Jurkat, Clone E6-1 (cell line): Measurements from ENCODE around the gene SLC25A12.
"Not testable (repeated sequence)": the region's sequence is repeated elsewhere in the genome, so short reads cannot be mapped to it uniquely, and the experiment has no call there.

Source experiments
- DNase-seq: peaks from one replicate; pipeline ENCODE4 v3.0.0-alpha.2; 2011; ENCODE audit warnings: low read depth, low spot score
- H3K4me3 ChIP-seq: 2 replicates; pipeline ENCODE4 v1.5.1; 2011; ENCODE audit warnings: mild to moderate bottlenecking, low read length, control low read depth, moderate library complexity

SLC25A12 gene

GRCh38 chr2:171798156-171798820 lies 95.8 kb downstream of the SLC25A12 start:
- no peak overlapping the region for H3K4me3 ChIP-seq
- no peak for DNase-seq

GRCh38 chr2:171794918-171795317 lies 99.1 kb downstream of the SLC25A12 start:
- DNase-seq: no peak
- H3K4me3 ChIP-seq: no peak overlapping the region

DNA sequence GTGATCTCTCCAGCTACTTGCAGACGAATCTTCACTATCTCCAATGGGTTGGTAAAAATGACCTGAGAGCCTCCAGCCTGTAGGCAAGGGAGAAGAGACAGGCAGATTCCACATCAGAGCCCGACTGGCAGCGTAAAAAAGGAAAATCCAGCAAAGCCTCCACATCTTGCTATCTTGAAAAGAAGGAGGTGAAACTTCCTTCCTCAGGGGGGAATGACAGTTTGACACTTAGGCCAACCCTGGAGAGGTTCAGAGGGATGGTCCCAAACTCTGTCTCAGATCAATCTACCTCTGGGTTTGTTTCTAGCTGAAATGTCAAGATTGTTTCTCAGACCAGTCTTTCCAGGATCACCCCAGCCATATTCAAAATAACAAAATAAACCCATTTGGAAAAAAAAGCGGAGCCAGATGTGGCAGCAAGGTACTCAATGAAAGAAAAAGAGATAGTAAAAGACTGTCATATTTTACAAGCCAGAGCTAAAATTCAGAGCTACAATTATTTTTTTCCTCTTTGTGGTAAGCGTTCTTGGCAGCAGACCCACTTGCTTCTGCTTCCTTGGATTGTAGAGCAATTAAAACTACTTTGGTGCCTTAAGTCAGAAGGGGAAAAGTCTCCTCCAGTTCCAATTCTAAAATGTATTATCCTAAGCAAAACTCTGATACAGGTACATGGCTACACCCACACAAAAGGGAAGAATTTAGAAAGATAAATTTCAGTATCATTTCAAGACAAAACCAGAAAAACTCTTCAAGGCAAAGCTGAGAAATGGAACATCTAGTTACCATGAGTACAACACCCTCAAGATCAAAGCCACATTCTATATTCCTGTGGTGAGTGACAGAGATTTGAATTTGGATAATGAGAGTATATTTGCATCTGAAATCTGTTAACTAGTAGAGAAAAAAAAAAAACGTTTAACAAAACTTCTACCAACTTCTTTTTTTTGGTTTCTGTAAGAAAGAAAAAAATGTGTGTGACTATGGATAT lies 100.1 kb downstream of the SLC25A12 start:
- peak; percentile 28 for DNase-seq
- H3K4me3 ChIP-seq: no peak overlapping the region

DNA sequence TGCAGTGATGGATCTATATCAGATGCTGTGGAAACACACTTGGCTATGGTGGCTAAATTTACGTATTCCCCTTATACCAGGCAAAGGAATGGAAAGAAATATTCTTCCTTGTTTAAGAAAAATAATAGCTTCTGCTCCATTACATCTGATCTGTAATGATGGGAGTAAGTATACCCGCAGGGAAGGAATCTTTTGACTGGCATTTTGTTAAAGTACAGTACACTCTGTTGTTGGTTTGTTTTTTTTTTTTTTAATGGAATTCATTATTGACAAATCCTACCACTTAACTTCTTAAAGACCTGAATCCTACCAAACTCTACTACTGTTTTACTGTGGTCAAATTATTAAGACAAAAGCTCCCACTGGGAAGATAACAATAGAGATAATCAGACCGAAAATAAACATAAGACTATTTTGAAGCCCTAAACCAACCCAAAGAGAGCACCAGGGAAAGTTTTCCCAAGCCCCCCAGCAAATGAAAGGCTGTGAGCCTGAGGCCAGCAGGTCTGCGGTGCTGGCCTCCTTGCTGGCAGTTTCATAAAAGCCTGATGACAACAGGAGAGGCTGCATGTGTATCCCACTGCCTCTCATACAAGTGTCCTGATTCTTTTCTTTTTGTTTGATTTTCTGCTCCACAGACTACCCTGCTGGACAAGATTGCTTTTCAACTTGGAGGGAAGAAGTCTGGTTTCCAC lies 101.0 kb downstream of the SLC25A12 start:
- DNase-seq: no peak
- H3K4me3 ChIP-seq: no peak overlapping the region

GRCh38 chr2:171792157-171792556 lies 101.9 kb downstream of the SLC25A12 start:
- H3K4me3 ChIP-seq: no peak overlapping the region
- DNase-seq: no peak

DNA sequence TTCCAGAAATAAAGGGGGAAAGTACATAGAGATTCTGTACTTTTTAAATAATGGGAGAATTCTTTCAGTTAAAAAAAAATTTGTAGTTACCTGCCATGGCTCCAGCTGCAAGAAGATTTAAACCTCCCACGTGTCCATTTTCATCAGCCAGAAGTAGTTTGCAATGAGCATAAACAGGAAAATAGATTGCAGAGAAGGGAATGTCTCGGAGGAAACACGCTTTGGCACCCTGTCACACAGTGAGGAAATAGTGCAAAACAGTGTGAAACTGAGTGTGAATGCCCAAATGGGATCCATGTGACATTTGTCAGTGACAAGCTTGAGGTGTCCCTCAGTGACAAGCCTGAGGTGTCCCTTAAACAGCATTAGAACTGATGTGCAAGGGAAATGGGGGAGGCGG lies 102.7 kb downstream of the SLC25A12 start:
- no peak overlapping the region for H3K4me3 ChIP-seq
- DNase-seq: no peak

GRCh38 chr2:171789956-171790355 lies 104.1 kb downstream of the SLC25A12 start:
- no peak overlapping the region for H3K4me3 ChIP-seq
- DNase-seq: no peak

DNA sequence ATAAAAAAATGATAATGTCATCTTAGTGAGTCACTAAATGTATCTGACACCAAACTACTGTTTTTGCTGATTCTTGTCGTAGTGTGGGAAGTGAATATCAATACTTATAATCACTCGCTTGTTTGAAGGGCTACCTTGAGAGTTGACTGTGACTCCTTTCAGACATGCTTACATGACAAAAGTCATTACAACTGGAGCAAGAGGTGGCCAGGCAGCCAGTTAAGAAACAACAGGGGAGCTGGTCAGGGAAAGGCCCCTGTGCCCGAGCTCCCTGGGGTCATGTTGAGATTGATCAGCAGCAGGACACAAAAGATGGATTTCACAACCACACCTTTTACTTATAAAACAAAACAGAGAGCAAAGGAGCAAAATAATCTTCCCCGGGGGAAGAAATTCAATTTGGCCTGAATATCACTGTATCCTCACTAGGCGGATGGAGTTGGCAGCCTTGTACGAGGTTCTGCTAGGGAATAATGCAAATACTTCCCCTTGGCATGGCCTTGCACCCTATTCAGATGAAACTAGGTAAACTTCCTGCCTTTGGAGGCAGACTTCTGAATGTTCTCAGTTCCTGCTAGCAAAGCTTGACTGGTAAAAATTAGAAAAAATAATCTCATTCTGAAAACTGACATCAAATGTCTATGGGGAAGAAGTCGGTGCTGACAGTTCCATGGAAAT lies 105.6 kb downstream of the SLC25A12 start:
- no peak for DNase-seq
- H3K4me3 ChIP-seq: no peak overlapping the region

DNA sequence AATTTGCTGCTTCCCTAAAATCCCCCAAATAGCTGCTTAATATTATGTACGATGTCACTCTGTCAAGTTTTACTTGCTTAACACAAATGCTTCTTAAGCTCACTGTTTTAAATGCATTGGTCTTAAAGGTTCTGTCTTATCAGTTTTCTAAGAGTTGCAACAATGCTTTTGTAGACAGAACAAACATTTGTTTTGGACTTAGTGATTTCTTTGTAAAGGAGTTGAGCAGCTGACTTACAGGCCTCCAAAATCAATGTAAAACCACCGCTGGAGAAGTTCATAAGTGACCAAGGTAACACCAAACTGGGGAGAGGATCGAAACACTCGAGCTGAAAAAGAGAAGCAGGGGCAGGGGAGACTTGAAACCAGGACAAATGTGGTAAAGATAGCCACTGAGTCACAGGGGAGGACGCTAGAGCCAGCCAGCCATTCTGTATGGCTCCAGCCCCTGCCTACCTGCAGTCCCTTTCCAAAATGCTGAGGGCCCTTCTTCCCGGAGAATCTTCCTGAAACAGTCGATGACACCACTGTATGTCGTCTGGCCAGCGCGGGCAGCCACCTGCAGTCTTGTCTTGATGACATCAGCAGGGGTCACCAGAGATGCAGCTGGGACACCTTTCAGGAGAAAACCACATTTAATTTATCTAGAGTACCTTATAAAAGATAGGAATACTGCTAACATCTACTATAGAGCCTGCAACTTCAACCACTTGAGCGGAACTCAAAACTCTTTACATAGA lies 106.5 kb downstream of the SLC25A12 start:
- no peak overlapping the region for H3K4me3 ChIP-seq
- no peak for DNase-seq

- no peak overlapping the region for H3K4me3 ChIP-seq
- DNase-seq: no peak
These were observed 108.6 kb downstream of the SLC25A12 start for GRCh38 chr2:171785450-171785849.

GRCh38 chr2:171778515-171778914 lies 115.5 kb downstream of the SLC25A12 start:
- no peak overlapping the region for H3K4me3 ChIP-seq
- no peak for DNase-seq

DNA sequence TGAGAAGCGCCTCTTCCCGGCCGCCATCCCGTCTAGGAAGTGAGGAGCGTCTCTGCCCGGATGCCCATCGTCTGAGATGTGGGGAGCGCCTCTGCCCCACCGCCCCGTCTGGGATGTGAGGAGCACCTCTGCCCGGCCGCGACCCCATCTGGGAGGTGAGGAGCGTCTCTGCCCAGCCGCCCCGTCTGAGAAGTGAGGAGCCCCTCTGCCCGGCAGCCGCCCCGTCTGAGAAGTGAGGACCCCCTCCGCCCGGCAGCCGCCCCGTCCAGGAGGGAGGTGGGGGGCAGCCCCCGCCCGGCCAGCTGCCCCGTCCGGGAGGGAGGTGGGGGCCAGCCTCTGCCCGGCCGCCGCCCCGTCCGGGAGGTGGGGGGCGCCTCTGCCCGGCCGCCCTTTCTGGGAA lies 119.5 kb downstream of the SLC25A12 start:
- not testable (repeated sequence) for DNase-seq, H3K4me3 ChIP-seq

DNA sequence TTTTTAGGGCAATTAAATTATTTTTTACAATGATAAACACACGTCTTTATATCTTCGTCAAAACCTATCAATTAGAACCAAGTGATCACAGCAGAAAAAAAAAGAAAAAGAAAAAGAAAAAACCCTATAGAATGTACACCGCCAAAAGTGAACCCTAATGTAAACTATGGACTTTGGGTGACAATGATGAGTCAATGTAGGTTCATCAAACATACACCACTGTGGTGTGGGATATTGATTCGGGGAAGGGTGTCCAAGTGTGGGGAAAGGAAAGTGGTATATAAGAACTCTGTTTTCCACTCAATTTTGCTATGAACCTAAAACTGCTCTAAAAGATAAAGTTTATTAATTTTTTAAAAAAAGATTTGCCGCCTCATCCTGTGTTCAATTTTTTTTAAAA lies 121.7 kb downstream of the SLC25A12 start:
- DNase-seq: no peak
- no peak overlapping the region for H3K4me3 ChIP-seq

- DNase-seq: no peak
- H3K4me3 ChIP-seq: no peak overlapping the region
These were observed 122.6 kb downstream of the SLC25A12 start for GRCh38 chr2:171771463-171771862.

GRCh38 chr2:171763602-171764001 lies 130.4 kb downstream of the SLC25A12 start:
- no peak overlapping the region for H3K4me3 ChIP-seq
- no peak for DNase-seq

GRCh38 chr2:171762879-171763573 lies 131.0 kb downstream of the SLC25A12 start:
- H3K4me3 ChIP-seq: no peak overlapping the region
- no peak for DNase-seq

DNA sequence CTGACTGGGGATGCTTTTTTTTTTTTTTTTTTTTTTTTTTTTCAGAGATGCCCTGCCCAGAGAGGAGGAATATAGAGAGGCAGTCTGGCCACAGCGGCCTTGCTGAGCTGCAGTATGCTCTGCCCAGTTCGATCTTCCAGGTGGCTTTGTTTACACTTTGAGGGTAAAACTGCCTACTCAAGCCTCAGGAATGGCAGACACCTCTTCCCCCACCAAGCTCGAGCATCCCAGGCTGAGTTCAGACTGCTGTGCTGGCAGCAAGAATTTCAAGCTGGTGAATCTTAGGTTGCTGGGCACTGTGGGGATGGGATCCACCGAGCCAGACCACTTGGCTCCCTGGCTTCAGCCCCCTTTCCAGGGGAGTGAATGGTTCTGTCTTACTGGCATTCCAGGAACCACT lies 132.9 kb downstream of the SLC25A12 start:
- not testable (repeated sequence) for DNase-seq, H3K4me3 ChIP-seq

- DNase-seq, H3K4me3 ChIP-seq: not testable (repeated sequence)
These were observed 135.3 kb downstream of the SLC25A12 start for GRCh38 chr2:171758762-171759161.
